ENCODE data around the gene TOGARAM2.

The TOGARAM2 gene

GRCh38 chr2:29075894-29076705, 95.0 kb downstream of the TOGARAM2 start:
- no peak for DNase-seq (ENCODE audit: low spot score)

GRCh38 chr2:29079887-29080286, 98.8 kb downstream of the TOGARAM2 start:
- no peak for DNase-seq (ENCODE audit: low spot score)

- DNase-seq (ENCODE audit: low spot score), result no peak
Measured at GRCh38 chr2:29080886-29081743, 100.0 kb downstream of the TOGARAM2 start.

- no peak for DNase-seq (ENCODE audit: low spot score)
Measured at GRCh38 chr2:29082804-29083495, 101.9 kb downstream of the TOGARAM2 start.

DNA sequence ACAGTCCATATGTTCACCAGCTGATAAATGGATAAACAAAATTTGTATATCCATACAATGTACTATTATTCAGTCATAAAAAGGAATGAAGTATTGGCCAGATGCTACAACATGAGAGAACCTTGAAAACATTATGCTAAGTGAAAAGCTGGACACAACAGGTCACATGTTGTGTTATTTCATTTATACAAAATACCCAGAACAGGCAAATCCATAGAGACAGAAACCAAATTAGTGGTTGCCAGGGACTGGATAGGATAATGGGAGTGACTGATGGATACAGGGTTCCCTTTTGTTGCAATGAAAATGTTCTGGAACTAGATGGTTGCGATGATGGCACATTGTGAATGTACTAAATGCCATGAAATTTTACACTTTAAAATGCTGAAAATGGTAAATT, 103.5 kb downstream of the TOGARAM2 start:
- DNase-seq (ENCODE audit: low spot score), result no peak

GRCh38 chr2:29090311-29090710, 109.2 kb downstream of the TOGARAM2 start:
- peak; percentile 35 for DNase-seq (ENCODE audit: low spot score)

DNA sequence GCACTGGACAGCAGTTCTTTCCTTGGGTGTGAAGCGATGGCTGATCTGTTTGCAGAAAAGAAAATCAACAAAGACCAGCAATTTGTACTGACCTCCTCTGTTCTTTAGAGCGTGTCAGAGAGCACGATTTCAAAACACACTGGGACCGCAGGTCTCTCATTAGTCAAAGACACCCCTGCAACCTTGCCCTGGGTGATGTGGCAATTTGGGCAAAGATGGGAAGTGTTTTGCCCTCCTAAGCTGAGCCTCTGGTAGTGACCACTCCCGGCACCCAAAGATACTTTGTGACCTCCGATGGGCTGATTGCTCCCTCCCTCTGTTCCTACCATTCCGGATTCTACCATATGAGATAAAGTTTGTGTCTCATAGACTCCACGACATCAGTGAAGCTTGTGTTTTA, 115.9 kb downstream of the TOGARAM2 start:
- no peak for DNase-seq (ENCODE audit: low spot score)

- no peak for DNase-seq (ENCODE audit: low spot score)
Measured at GRCh38 chr2:29097569-29097968, 116.5 kb downstream of the TOGARAM2 start.

- DNase-seq (ENCODE audit: low spot score), result no peak
Measured at GRCh38 chr2:29100564-29100963, 119.5 kb downstream of the TOGARAM2 start.
